Astrocyte (in vitro differentiated cells and primary cell): Measurements from ENCODE around the gene PRPF40B.

Experiments
- CTCF ChIP-seq: IDR thresholded peaks from 2 replicates; pipeline ENCODE4 v1.5.1; 2011; ENCODE audit warnings: low read depth, mild to moderate bottlenecking, inconsistent platforms, low read length, moderate library complexity; ENCODE audit not compliant: insufficient read depth
- EZH2 ChIP-seq: IDR thresholded peaks from 2 replicates; pipeline ENCODE4 v1.6.1; 2012; ENCODE audit warnings: mild to moderate bottlenecking, low read length, inconsistent platforms; ENCODE audit not compliant: insufficient read depth

- TF ChIP-seq CTCF, result peak; percentile 9
- TF ChIP-seq EZH2, result no peak
Observed at GRCh38 chr12:49673446-49674317, 50.3 kb downstream of the PRPF40B start.
